Fibroblast of skin of right biceps (primary cell): Measurements from ENCODE around the gene HAGHL.

Experiments
- DNase-seq: peaks from one replicate; pipeline ENCODE4 v3.0.0-alpha.2; 2013

Gene HAGHL

GRCh38 chr16:708959-709358 is 17.9 kb upstream of the HAGHL start:
- DNase-seq = no peak

GRCh38 chr16:709566-710499 is 17.1 kb upstream of the HAGHL start:
- DNase-seq = peak; percentile 84

GRCh38 chr16:710500-711075 is 16.3 kb upstream of the HAGHL start:
- DNase-seq = no peak

GRCh38 chr16:711084-711483 is 15.8 kb upstream of the HAGHL start:
- DNase-seq = no peak

- peak; percentile 58 for DNase-seq
Observed at GRCh38 chr16:711548-712320, 15.2 kb upstream of the HAGHL start.

GRCh38 chr16:712740-713250 is 14.1 kb upstream of the HAGHL start:
- DNase-seq = peak; percentile 96

- DNase-seq = no peak
Observed at GRCh38 chr16:714079-714478, 12.8 kb upstream of the HAGHL start.

- peak; percentile 87 for DNase-seq
Observed at GRCh38 chr16:714558-715476, 12.1 kb upstream of the HAGHL start, which contains the start of gene METRN. Gene METRN (plus strand): TSS chr16:715118. CDS start chr16:715290, 172 bp downstream.

GRCh38 chr16:715477-716199 is 11.3 kb upstream of the HAGHL start:
- peak; percentile 35 for DNase-seq

GRCh38 chr16:716200-716568 is 10.7 kb upstream of the HAGHL start:
- peak; percentile 20 for DNase-seq

GRCh38 chr16:716768-717325 is 10.1 kb upstream of the HAGHL start:
- DNase-seq = no peak

GRCh38 chr16:717450-718245 is 9.3 kb upstream of the HAGHL start:
- no peak for DNase-seq

- DNase-seq = no peak
Observed at GRCh38 chr16:718389-718788, 8.5 kb upstream of the HAGHL start.

- no peak for DNase-seq
Observed at GRCh38 chr16:718922-719321, 8.0 kb upstream of the HAGHL start.

GRCh38 chr16:719815-720446 is 7.0 kb upstream of the HAGHL start:
- DNase-seq = peak; percentile 17

- DNase-seq = peak; percentile 75
Observed at GRCh38 chr16:720447-720989, 6.4 kb upstream of the HAGHL start.

- DNase-seq = peak; percentile 68
Observed at GRCh38 chr16:720990-721764, 5.7 kb upstream of the HAGHL start, which contains the start of gene ANTKMT. Gene ANTKMT (plus strand): TSS chr16:721146. CDS start chr16:721275, 129 bp downstream.

GRCh38 chr16:721765-722540 is 5.0 kb upstream of the HAGHL start:
- no peak for DNase-seq
